Ovary (tissue), 3 donors: ENCODE measurements around the gene IQGAP2.

ENCODE experiments used
- POLR2A ChIP-seq: fragments of 450-650 bp; IDR thresholded peaks from one replicate; pipeline ENCODE4 v1.6.1; 2017; ENCODE audit warnings: antibody characterized with exemption, mild to moderate bottlenecking, moderate library complexity
- TF ChIP-seq, protein P1 (sequence below), 3 donors: fragments of 450-650 bp in 2 of 3; fragments of 200-600 bp in 1 of 3; IDR thresholded peaks; one replicate each; pipeline versions ENCODE4 v1.5.1 to v1.8.0; 2016 to 2022; ENCODE audit warnings: antibody characterized with exemption in 3 of 3, mild to moderate bottlenecking in 1 of 3
- donor health status: DM: no; HTN: no; CAD: no.

DNA sequence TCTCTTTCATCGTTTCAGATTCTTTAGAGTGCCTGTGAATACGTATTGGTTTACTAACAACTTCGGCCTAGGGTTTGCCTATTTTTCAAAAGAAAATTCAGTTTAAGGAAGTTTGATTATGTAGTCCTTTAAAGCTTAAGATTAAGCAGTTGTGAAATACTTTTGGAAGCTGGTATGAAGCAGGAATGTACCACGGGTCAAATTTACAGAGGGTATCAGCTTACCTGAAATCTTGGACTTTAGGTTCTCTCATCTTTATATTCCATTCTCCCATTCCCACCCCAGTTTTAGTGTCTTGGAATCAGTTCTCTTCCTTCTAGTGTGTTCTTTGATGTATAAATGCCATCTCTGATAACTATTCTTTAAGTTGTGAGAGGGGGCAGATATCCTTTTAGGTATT lies 53.2 kb downstream of the IQGAP2 start:
- TF ChIP-seq POLR2A, result no peak
- TF ChIP-seq, protein P1, sequence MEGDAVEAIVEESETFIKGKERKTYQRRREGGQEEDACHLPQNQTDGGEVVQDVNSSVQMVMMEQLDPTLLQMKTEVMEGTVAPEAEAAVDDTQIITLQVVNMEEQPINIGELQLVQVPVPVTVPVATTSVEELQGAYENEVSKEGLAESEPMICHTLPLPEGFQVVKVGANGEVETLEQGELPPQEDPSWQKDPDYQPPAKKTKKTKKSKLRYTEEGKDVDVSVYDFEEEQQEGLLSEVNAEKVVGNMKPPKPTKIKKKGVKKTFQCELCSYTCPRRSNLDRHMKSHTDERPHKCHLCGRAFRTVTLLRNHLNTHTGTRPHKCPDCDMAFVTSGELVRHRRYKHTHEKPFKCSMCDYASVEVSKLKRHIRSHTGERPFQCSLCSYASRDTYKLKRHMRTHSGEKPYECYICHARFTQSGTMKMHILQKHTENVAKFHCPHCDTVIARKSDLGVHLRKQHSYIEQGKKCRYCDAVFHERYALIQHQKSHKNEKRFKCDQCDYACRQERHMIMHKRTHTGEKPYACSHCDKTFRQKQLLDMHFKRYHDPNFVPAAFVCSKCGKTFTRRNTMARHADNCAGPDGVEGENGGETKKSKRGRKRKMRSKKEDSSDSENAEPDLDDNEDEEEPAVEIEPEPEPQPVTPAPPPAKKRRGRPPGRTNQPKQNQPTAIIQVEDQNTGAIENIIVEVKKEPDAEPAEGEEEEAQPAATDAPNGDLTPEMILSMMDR (IDR thresholded peaks at IDR 0.05), result no peak
